GM12873 (cell line): ENCODE measurements around the gene ARSG.

Source experiments
- CTCF ChIP-seq: IDR thresholded peaks from 2 replicates; pipeline ENCODE4 v1.5.1; 2012; ENCODE audit warnings: low read depth, mild to moderate bottlenecking, moderate library complexity, low read length, control low read depth; ENCODE audit not compliant: insufficient read depth; ENCODE audit errors: missing control alignments

The ARSG gene

GRCh38 chr17:68326681-68327080 lies 35.4 kb downstream of the ARSG start:
- no peak for TF ChIP-seq CTCF

GRCh38 chr17:68327823-68328557 lies 36.7 kb downstream of the ARSG start:
- TF ChIP-seq CTCF, result peak; percentile 39

- TF ChIP-seq CTCF, result no peak
These were observed 37.4 kb downstream of the ARSG start for GRCh38 chr17:68328676-68329075.

GRCh38 chr17:68329331-68329730 lies 38.0 kb downstream of the ARSG start:
- TF ChIP-seq CTCF, result no peak

- TF ChIP-seq CTCF, result no peak
These were observed 43.1 kb downstream of the ARSG start for GRCh38 chr17:68334393-68334792.

- no peak for TF ChIP-seq CTCF
These were observed 50.2 kb downstream of the ARSG start for GRCh38 chr17:68341482-68341881.

- no peak for TF ChIP-seq CTCF
These were observed 52.7 kb downstream of the ARSG start for GRCh38 chr17:68343976-68344375.
